HG03064 (cell line): ENCODE data around the gene TRAPPC14.
A peak's percentile ranks its signal among the peaks of the same experiment; 100 is the strongest.

Experiments
- ATAC-seq: cut with Tn5 transposase; IDR thresholded peaks from one replicate; pipeline ENCODE4 v1.9.1; 2021; ENCODE audit warnings: low read depth; ENCODE audit not compliant: unreplicated experiment

Gene TRAPPC14

DNA sequence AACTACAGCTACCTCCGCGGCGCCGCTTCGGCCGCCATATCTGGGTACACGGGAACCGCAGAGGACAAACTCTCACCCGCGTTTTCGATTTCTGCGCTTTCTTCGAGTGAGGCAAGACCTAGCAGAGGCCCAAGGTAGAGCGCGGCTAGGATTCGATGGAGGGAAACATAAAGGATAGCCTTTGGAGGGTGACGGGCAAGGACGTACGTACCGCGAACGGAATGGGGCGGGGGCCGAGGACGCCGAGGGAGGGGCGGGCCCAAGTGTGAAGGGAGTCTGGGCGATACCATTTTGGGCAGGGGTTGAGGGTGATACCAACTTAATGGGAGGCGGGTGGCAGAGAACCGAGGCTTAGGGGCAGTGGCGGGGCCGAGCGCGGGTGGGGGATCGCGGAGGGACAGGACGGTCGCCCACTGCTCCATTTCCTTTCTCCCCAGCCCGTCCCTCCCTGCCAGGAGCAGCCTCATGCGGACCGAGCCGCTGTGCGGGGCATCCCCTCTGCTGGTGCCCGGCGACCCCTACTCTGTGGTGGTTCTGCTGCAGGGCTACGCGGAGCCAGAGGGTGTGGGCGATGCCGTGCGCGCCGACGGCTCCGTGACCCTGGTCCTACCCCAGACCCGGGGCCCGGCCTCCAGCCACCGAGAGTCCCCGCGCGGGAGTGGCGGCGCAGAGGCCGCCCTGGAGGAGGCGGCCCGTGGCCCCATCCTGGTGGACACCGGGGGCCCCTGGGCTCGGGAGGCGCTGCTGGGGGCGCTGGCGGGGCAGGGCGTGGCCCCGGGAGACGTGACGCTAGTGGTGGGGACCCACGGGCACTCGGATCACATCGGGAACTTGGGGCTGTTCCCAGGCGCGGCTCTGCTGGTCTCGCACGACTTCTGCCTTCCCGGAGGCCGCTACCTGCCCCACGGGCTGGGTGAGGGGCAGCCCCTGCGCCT, 31.3 kb downstream of the TRAPPC14 start, which contains the start of gene MBLAC1:
TSS of gene MBLAC1 (plus strand) at position 37 of the 935 bp plus-strand sequence. CDS start at position 466, 429 bp downstream.
- ATAC-seq = peak; percentile 48

DNA sequence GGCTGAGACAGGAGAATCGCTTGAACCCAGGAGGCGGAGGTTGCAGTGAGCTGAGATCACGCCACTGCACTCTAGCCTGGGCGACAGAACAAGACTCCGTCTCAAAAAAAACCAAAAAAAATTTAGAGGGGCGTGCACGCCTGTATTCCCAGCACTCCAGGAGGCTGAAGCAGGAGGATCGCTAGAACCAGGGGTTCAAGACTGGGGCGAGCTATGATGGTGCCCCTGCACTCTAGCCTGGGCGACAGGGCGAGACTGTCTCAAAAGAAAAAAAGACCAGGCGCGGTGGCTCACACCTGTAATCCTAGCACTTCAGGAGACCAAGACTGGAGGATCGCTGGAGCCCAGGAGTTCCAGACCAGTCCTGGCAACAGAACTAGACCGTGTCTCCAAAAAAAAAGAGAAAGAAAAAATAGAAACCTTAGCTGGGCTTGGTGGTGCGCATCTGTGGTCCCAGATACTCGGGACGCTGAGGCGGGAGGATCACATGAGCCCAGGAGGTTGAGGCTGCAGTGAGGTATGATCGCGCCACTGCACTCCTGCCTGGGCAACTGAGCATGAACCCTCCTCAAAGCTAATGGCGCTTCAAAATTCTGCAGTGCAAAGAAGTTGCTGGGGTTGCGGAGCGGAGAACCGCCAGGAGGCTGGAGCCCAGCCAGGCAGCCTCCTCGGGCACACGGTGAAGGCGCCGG, 32.1 kb downstream of the TRAPPC14 start:
- peak; percentile 53 for ATAC-seq

DNA sequence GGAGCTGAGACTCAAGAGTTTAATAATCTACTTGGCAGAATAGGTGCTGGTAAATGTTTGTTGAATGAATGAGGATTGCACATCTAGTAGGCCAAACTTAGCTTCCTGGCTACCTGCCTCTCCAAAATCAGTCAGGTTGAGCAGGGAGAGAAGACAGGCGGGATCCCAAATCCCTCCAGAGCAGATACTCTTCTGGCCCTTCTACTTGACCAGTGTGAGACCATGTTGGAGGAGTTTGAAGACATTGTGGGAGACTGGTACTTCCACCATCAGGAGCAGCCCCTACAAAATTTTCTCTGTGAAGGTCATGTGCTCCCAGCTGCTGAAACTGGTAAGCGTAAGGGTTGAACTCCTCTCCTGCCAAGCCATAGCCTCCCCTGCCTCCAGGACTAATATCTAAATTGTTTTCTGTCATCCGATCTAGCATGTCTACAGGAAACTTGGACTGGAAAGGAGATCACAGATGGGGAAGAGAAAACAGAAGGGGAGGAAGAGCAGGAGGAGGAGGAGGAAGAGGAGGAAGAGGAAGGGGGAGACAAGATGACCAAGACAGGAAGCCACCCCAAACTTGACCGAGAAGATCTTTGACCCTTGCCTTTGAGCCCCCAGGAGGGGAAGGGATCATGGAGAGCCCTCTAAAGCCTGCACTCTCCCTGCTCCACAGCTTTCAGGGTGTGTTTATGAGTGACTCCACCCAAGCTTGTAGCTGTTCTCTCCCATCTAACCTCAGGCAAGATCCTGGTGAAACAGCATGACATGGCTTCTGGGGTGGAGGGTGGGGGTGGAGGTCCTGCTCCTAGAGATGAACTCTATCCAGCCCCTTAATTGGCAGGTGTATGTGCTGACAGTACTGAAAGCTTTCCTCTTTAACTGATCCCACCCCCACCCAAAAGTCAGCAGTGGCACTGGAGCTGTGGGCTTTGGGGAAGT, 34.0 kb downstream of the TRAPPC14 start:
- ATAC-seq = no peak

DNA sequence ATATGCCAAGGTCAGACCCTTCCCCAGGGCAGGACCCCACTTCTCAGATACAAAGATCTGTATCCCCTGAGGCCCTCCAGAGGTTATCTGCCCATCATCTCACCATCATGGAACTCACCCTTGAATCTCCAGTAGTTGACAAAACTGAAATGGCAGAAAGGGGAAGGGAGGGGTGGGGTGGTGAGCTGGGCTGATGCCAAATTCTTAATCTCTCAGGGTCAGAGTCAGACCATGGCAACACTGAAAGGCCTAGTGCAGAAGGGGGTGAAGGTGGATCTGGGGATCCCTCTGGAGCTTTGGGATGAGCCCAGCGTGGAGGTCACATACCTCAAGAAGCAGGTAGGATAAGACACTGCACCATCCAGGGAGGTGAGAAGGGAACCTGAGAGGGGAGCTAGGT, 36.0 kb downstream of the TRAPPC14 start:
- no peak for ATAC-seq

DNA sequence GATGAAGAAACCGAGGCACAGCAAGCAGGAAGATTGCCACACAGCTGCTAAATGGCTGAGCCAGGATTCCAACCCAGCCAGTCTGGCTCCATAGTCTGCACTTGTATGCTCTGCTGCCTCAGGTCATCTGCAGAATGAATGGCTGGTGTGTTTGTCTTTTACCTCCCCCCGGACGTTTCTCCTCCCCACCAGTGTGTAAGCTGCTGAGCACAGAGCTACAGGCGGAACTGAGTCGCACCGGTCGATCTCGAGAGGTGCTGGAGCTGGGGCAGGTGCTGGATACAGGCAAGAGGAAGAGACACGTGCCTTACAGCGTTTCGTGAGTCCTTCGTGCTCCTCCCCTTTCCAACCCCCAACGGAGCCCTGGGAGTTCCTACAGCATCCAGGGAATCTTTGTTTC, 36.5 kb downstream of the TRAPPC14 start:
- ATAC-seq = no peak

DNA sequence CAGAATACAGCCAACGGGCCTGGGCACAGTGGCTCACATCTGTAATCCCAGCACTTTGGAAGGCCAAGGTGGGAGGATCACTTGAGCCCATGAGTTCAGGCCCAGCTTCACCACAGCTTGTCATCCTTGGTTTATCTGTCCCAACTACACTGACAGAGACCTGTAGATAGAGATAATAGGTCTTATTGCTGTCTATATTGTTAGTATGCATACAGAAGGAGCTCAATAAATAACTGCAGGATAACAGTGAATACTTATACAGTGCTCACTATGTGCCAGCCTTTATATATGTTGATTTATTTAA, 37.8 kb downstream of the TRAPPC14 start:
- ATAC-seq = no peak

DNA sequence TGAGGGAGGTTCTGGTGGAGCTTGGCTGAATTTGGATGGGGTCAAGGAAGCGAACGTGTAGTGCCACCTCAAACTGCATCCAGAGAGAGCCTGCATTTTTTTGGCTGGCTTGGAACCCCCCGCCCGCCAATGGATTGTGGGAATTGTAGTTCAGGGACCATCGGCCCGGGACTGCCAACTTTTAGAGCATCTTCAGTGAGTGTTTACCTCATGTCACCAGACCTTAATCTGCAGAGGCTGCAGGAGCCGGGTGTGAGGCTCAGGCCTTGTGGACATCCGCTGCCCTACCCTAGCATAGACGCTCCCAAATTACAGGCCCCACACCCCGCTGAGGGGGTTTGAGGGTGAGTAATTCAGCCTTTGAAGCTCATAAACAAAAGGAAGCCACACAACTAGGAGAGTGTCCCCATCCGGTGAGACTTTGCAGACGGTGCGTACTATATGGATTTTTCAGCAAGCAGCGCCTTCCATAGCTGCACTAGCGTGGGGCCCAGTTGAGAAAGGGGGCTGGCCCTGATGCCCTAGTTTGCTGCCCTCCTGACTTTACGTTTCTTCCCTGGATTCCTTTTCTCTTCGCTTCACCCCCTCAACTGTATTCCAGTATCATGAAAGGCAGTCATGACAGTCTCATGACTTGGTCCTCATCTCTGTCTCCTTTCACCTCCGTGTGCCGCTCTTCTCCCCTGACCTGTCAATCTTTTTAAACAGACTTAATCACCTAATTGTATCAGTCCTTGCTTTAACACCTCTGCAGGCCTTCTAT, 38.4 kb downstream of the TRAPPC14 start:
- peak; percentile 33 for ATAC-seq

DNA sequence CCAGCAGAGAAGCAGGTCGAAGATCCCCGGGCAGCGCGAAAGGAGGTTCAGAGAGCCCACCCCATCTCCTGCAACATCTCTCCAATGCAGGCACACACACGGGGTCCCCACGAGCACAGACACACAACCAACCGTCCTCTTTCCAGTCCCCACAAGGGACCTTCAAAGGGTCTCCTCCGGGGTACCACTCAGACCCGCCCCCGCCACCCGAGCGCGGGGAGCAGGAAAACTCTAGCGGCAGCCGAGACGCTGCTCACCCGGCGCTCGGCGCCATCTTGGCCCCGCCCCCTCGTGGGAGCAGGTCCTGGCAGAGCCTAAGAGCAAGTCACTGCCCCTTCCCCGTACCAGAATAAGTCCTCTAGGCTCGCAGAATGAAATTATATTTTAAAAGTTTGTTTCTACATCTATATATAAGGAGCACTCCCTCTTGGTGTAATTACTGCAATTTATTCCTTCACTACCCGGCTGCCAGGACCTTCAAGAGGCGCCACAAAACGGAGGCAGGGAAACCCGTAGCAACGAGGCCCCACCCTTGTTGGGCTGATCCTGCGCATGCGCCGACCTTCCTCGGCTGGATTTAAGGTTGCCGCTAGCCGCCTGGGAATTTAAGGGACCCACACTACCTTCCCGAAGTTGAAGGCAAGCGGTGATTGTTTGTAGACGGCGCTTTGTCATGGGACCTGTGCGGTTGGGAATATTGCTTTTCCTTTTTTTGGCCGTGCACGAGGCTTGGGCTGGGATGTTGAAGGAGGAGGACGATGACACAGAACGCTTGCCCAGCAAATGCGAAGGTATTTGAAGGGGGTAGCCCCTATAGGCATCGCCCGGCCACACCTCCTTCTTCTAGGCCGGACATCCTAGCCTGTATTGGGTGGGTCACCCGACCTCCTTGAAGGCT, 39.2 kb downstream of the TRAPPC14 start, which contains the start of the genes CNPY4 and TAF6:
TSS of gene CNPY4 (plus strand) at position 563 of the 898 bp plus-strand sequence. CDS start at position 674, 111 bp downstream.
TSS of gene TAF6 (minus strand) at position 287 of the 898 bp plus-strand sequence. CDS start 5,149 bp downstream, outside the sequence.
- peak; percentile 58 for ATAC-seq

DNA sequence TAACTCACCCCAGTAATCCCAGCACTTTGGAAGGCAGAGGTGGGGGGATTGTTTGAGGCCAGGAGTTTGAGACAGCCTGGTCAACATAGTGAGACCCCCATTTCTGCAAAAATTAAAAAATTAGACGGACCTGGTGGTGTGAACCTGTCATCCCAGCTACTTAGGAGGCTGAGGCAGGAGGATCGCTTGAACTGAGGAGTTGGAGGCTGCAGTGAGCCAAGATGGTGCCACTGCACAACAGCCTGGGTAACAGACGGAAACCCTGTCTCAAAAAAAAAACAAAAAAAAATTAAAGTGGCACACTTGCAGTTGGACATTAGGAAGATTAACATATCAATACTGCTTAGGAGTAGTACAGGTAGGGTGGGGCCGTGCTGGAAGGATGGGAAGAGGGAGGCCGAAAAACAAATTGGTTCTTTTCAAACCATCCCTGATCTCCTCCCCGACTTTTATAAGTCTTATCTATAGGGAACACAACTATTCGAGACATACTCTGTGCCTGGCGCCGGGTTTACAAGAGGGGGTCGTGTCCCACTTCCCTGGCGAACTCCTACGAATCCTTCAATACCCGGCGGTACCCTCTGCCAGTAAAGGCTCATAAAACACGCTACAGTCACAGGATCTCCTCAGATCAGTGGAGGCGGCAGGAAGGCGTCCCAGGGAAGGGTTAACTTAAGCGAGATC, 40.0 kb downstream of the TRAPPC14 start:
- no peak for ATAC-seq

DNA sequence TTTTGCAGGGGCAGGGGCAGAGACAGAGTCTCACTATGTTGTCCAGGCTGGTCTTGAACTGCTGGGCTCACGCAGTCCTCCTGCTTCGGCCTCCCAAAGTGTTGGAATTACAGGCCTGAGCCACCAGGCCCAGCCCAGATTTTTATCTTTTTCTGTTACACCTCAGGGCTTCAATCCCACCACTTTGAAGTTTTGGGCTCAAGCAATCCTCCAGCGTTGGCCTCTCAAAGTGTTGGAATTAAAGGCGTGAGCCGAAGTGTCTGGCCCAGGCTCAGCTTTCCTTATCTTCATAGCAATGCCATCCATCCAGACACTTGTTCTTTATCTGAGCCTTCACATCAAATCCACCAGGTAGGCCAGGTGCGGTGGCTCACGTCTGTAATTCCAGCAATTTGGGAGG, 43.5 kb downstream of the TRAPPC14 start:
- no peak for ATAC-seq

DNA sequence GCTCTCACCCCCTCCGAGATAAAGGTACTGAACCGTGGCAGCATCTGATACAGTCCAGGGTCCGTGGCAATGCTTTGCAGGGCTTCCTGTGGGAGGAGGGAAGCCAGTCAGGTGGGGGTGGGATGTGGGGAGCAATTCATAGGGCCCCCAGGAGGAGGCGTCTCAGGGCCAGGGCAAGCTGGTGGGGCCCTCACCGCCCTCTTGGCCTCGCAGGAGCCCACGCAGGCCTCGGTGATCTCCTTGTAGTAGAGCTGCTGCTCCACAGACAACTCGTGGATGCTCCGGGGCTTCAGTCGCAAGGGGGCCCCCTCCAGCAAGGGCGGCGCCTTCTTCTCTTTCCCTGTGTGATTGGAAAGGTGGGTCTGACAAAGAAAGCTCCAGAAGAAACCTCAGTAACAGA, 46.6 kb downstream of the TRAPPC14 start:
- no peak for ATAC-seq

DNA sequence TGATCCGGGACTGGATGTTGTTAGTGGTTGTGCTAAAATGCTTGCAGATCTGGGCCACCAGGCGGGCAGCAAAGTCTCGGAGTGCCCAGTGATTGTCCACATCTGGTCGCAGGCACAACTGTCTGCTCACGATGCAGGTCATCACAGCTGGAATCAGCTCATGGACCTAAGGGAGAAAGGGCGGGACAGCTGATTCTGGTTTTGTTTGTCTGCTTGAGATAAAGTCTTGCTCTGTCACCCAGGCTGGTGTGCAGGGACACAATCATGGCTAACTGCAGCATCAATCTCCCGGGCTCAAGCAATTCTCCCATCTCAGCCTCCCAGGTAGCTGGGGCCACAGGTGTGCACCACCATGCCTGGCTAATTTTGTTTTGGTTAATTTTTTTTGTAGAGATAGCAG, 47.4 kb downstream of the TRAPPC14 start:
- no peak for ATAC-seq

DNA sequence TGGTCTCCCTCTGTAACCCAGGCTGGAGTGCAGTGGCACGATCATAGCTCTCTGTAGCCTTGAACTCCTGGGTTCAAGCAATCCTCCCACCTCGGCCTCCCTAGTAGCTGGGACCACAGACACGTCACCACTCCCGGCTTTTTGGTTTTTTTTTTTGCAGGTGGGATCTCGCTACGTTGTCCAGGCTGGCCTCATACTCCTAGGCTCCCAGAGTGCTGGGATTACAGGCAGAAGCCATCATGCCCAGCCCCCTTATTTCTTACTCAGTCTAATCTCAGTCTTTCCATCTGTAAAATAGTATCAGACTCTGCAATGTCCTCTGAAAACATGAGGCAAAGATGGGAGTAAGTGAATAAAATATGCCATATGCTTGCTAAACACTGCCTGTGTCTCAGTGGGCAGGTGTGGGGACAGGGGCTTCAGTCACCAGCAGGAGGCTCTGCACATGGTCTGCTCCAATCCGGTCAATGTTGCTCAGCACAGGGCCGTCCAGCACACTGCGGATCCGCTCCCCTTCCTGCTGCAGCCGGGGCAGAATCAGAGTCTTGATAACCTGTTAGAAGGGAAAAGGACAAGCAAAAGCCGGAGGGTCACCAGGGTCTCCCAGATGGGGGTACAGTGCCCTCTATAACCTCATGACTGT, 48.9 kb downstream of the TRAPPC14 start:
- ATAC-seq = no peak

DNA sequence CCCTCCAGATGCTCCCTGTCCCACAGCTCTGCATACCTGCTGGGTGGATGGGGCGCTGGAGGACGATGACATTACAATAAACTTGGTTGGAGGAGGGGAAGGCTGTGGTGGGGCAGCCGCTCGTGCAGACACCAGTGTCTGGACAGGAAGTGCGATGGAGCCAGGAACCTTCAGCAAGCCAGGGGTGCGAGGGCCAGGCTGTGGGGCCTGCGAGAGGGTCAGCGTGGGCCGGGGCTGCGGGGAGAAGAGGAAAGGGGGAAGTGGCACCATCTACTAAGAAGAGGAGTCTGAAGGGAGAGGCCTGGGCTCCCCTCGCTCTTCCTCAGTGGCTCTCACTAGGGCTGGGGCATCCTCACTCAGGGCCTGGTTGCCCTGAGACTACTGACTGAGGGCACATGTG, 50.6 kb downstream of the TRAPPC14 start:
- ATAC-seq = no peak

DNA sequence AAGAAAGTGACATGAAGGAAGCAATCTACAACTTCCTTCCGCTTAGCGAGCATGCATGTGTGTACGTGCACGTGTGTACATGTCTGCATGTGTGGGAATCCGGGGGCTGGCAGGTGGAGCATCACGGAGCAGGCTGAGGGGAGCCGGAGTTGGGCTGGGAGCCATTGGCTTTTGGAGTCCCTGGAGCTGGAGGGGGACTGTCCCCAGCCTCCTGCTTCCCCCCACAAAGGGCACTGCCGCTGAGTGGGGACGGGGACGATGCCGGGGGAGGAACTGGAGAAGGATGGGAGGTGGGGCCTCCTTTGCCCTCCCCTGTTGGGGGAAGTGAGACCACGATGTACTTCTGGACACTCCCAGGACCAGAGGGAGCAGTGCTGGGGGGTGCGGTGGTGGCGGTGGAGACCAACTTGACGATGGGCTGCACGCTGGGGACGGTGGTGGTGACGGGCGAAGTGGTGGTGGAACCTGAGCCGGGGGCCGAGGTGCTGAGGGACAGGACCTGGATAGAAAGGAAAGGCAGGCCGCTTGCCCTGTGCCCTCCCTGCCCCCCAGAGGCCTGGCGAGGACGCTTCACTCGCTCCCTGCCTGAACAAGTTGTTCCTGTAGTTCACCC, 51.3 kb downstream of the TRAPPC14 start:
- ATAC-seq = no peak

DNA sequence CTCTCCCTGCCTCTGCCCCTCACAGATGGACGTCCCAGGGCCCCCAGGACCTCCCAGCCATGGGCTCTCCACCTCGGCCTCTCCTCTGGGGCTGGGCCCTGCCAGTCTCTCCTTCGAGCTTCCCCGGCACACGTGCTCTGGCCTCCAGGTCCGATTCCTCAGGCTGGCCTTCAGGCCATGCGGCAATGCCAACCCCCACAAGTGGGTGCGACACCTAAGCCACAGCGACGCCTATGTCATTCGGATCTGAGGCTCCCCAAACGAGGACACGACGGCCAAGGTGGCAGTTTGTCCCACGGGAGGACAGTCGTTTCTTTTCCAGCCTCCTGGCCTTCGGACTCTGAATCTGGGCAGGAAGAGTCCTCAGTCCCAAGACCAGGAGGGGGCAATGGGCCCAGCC, 51.9 kb downstream of the TRAPPC14 start:
- ATAC-seq = no peak

DNA sequence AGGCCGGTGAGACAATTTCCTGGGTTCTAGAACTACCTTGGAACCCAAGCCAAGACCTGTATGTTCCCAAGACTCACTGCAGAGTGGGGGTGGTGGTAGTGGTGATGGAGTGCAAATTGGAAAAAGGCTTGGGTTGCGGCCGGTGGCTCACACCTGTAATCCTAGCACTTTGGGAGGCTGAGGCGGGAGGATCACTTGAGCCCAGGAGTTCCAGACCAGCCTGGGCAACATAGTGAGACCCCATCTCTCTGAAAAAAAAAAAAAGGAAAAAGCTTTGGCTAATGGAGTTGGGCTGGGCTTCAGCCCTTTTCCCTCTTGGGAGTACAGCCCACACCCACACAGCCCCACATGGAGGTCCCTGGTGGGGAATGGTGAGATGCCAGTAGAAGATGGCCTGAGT, 53.0 kb downstream of the TRAPPC14 start:
- no peak for ATAC-seq
